ENCODE data around the gene ADAM20.

ADAM20 gene

DNA sequence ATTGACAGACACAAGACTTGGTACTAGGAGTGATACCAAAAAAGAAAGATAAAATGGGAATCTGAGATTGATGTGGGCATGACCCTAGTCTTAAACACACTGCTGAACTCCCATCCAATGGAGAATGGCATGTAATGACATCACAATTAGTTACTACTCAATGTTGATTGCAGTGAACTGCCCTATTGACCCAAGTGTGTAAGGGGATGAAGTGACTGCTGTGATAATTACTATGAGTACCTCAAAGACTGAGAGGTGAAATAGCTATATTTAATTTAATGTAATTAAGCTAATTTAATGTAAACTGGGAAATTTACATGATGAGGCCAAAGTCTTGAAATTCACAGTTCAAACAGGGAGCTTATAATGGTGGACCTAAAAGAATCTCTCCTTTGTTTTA, at the start of gene ADAM20:
Gene ADAM20 (minus strand): TSS at position 101 of the 400 bp plus-strand sequence. CDS start 10,247 bp downstream, outside the sequence.
- H3K79me2 ChIP-seq (ENCODE audit: control insufficient read depth, low read length), result no peaks in the 10 kb centered on the region
- no peak within 1 kb of the TSS for H3K27ac ChIP-seq (ENCODE audit: low read depth, low read length)
- H3K4me3 ChIP-seq (ENCODE audit: low read length), result no peak within 1 kb of the TSS

GRCh38 chr14:70576891-70577290, 42.1 kb upstream of the ADAM20 start:
- Histone ChIP-seq H3K9me3 (ENCODE audit: control insufficient read depth, insufficient read depth, low read length) (no peaks in the 10 kb centered on the region), H3K4me3 (ENCODE audit: low read length) (no peak overlapping the region), H3K27me3 (ENCODE audit: control insufficient read depth, low read length) (no peaks in the 10 kb centered on the region), H3K9me2 (replicated peaks; ENCODE audit: control insufficient read depth, low read length) (no peaks in the 10 kb centered on the region), H3K4me1 (ENCODE audit: control insufficient read depth, low read length) (no peaks in the 10 kb centered on the region), H3K79me2 (ENCODE audit: control insufficient read depth, low read length) (no peaks in the 10 kb centered on the region), H4K20me1 (ENCODE audit: control insufficient read depth, insufficient read depth, low read depth, low read length) (no peaks in the 10 kb centered on the region), H3F3A (ENCODE audit: control insufficient read depth, insufficient read depth) (no peaks in the 10 kb centered on the region), H3K27ac (ENCODE audit: low read depth, low read length) (no peak overlapping the region), H3K36me3 (ENCODE audit: control insufficient read depth, low read length) (peaks cover 29% of the 10 kb centered on the region), H3K4me2 (ENCODE audit: low read length) (no peak overlapping the region)
- TF ChIP-seq CTCF (IDR thresholded peaks at IDR 0.05; ENCODE audit: low read depth, low read length, poor library complexity, severe bottlenecking), result no peak
- TF ChIP-seq EZH2phosphoT487 (IDR thresholded peaks at IDR 0.05; ENCODE audit: borderline replicate concordance, low read length), result no peak

More for the DNA sequence above, at the start of gene ADAM20:
- H3K27me3 ChIP-seq (ENCODE audit: control insufficient read depth, low read length), result no peaks in the 10 kb centered on the region
- H3F3A ChIP-seq (ENCODE audit: control insufficient read depth, insufficient read depth), result no peaks in the 10 kb centered on the region
- H3K9me3 ChIP-seq (ENCODE audit: control insufficient read depth, insufficient read depth, low read length), result no peaks in the 10 kb centered on the region
- H3K36me3 ChIP-seq (ENCODE audit: control insufficient read depth, low read length), result no peaks in the 10 kb centered on the region
- no peaks in the 10 kb centered on the region for H3K4me1 ChIP-seq (ENCODE audit: control insufficient read depth, low read length)
- no peaks in the 10 kb centered on the region for H3K9me2 ChIP-seq (replicated peaks; ENCODE audit: control insufficient read depth, low read length)
- H4K20me1 ChIP-seq (ENCODE audit: control insufficient read depth, insufficient read depth, low read depth, low read length), result no peaks in the 10 kb centered on the region
- TF ChIP-seq CTCF (IDR thresholded peaks at IDR 0.05; ENCODE audit: low read depth, low read length, poor library complexity, severe bottlenecking), result no peak
- no peak for TF ChIP-seq EZH2phosphoT487 (IDR thresholded peaks at IDR 0.05; ENCODE audit: borderline replicate concordance, low read length)
- no peak within 1 kb of the TSS for H3K4me2 ChIP-seq (ENCODE audit: low read length)

DNA sequence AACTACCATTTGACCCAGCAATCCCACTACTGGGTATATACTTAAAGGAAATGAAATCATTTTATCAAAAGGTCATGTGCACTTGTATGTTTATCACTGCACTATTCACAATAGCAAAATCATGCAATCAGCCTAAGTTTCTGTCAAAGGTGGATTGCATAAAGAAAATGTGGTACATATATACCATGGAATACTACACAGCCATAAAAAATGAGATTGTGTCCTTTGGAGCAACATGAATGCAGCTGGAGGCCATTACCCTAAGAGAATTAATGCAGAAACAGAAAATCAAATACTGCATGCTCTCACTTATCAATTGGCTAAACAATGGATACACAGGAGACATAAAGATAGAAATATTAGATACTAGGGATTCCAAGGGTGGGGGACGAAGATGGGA, 38.2 kb upstream of the ADAM20 start:
- Histone ChIP-seq H3K4me1 (ENCODE audit: control insufficient read depth, low read length) (no peaks in the 10 kb centered on the region), H3K4me2 (ENCODE audit: low read length) (no peak overlapping the region), H3K79me2 (ENCODE audit: control insufficient read depth, low read length) (peaks cover 3% of the 10 kb centered on the region; the same call in 1 of the 2 replicates), H3K4me3 (ENCODE audit: low read length) (no peak overlapping the region), H3K27ac (ENCODE audit: low read depth, low read length) (no peak overlapping the region), H3K9me2 (replicated peaks; ENCODE audit: control insufficient read depth, low read length) (no peaks in the 10 kb centered on the region), H3F3A (ENCODE audit: control insufficient read depth, insufficient read depth) (no peaks in the 10 kb centered on the region), H3K27me3 (ENCODE audit: control insufficient read depth, low read length) (no peaks in the 10 kb centered on the region), H3K9me3 (ENCODE audit: control insufficient read depth, insufficient read depth, low read length) (no peaks in the 10 kb centered on the region), H3K36me3 (ENCODE audit: control insufficient read depth, low read length) (peaks cover 4% of the 10 kb centered on the region), H4K20me1 (ENCODE audit: control insufficient read depth, insufficient read depth, low read depth, low read length) (peaks cover 2% of the 10 kb centered on the region; the same call in 1 of the 2 replicates)
- TF ChIP-seq EZH2phosphoT487 (IDR thresholded peaks at IDR 0.05; ENCODE audit: borderline replicate concordance, low read length) (no peak), CTCF (IDR thresholded peaks at IDR 0.05; ENCODE audit: low read depth, low read length, poor library complexity, severe bottlenecking) (no peak)

All from DOHH2 (cell line).